BJ (cell line): Measurements from ENCODE around the gene EXOSC1. TPM values are rescaled to one million over a fixed set of nuclear protein-coding genes. Genes with fewer than 3 reads are reported as not detected.
A peak's percentile ranks its signal among the peaks of the same experiment; 100 is the strongest.

Experiments used
- CTCF ChIA-PET: fragments of 350-600 bp; formaldehyde crosslinking; extraction: SDS; loops from one replicate; lab custom pipeline; 2021; ENCODE audit warnings: antibody characterized with exemption, inconsistent platforms; lab: Yijun Ruan, JAX
- POLR2A ChIA-PET: fragments of 300-600 bp; sonication (Branson Sonifier 250); formaldehyde crosslinking; extraction: SDS; loops from one replicate; lab custom pipeline; 2021; ENCODE audit warnings: antibody characterized with exemption; lab: Charles Lee
- DNase-seq: peaks from one replicate; pipeline ENCODE4 v3.0.0-alpha.2; 2011; ENCODE audit warnings: low read depth
- H3K27me3 ChIP-seq: 2 replicates; pipeline ENCODE4 v1.6.0; 2011; ENCODE audit warnings: low read length; ENCODE audit not compliant: control insufficient read depth, insufficient read depth
- H3K36me3 ChIP-seq: 2 replicates; pipeline ENCODE4 v1.5.1; 2011; ENCODE audit warnings: low read length; ENCODE audit not compliant: control insufficient read depth, insufficient read depth
- H3K4me3 ChIP-seq: 2 replicates; pipeline ENCODE4 v1.5.1; 2011; ENCODE audit warnings: low read depth, mild to moderate bottlenecking, control low read depth, low read length
- CTCF ChIP-seq: IDR thresholded peaks from 2 replicates; pipeline ENCODE4 v1.5.1; 2011; ENCODE audit warnings: low read depth, mild to moderate bottlenecking, control low read depth, inconsistent platforms, low read length, moderate library complexity; ENCODE audit not compliant: insufficient read depth
- polyA minus RNA-seq: library from RNA; depleted of rRNA, polyadenylated mRNA; stranded (reverse); fragments of >200 nt; gene quantifications from 2 replicates; pipeline ENCODE4 v1.2.3, GENCODE V29; 2011; rRNA and poly(A)+ RNA removed
- polyA plus RNA-seq: library from polyadenylated mRNA; depleted of rRNA; stranded (reverse); fragments of >200 nt; gene quantifications from 2 replicates; pipeline ENCODE4 v1.2.3, GENCODE V29; 2011; rRNA removed

Gene EXOSC1
- polyA plus RNA-seq (49.4 and 58.9 TPM in 2 replicates), polyA minus RNA-seq (19.3 and 31.3 TPM in 2 replicates)

- ChIA-PET POLR2A (no interaction called here), CTCF (interaction anchor here (1.6 kb wide), 1 partner anchor 12 kb away, joined by 4 read pairs; no protein-coding TSS in a partner anchor)
- DNase-seq = peak; percentile 90
- Histone ChIP-seq H3K27me3 (no peaks in the 10 kb centered on the region), H3K36me3 (no peaks in the 10 kb centered on the region; the same call in 1 of the 2 replicates), H3K4me3 (peak within 1 kb of the TSS; percentile 77)
- peak; percentile 30; the same call in 1 of the 2 replicates for TF ChIP-seq CTCF
Measured at GRCh38 chr10:97445722-97446639, at the start of gene EXOSC1, which contains the start of gene ZDHHC16. Gene EXOSC1 (minus strand): TSS chr10:97446006. CDS start chr10:97445985, 21 bp downstream. Gene ZDHHC16 (plus strand): TSS chr10:97446175. CDS start chr10:97451676, 5,501 bp downstream.

GRCh38 chr10:97494863-97495506 is 49.2 kb upstream of the EXOSC1 start:
- Histone ChIP-seq H3K36me3 (peaks cover 1% of the 10 kb centered on the region; the same call in 1 of the 2 replicates), H3K4me3 (no peak overlapping the region), H3K27me3 (no peaks in the 10 kb centered on the region)
- TF ChIP-seq CTCF = no peak
- POLR2A ChIA-PET = no interaction called here
- CTCF ChIA-PET = interaction anchor here (0.7 to 1.2 kb wide), 3 partner anchors 8 to 74 kb away, joined by 3 to 4 read pairs (median 3); no protein-coding TSS in a partner anchor
- DNase-seq = no peak

- Histone ChIP-seq H3K4me3 (no peak overlapping the region), H3K27me3 (no peaks in the 10 kb centered on the region), H3K36me3 (peaks cover 1% of the 10 kb centered on the region; the same call in 1 of the 2 replicates)
- no peak for TF ChIP-seq CTCF
- POLR2A ChIA-PET = no interaction called here
- DNase-seq = no peak
- CTCF ChIA-PET = interaction anchor here (1.0 to 1.2 kb wide), 2 partner anchors 61 to 75 kb away, joined by 3 to 4 read pairs; no protein-coding TSS in a partner anchor
Measured at GRCh38 chr10:97494151-97494550, 48.3 kb upstream of the EXOSC1 start.

GRCh38 chr10:97490592-97490991 is 44.8 kb upstream of the EXOSC1 start:
- no peak overlapping the region for H3K4me3 ChIP-seq
- ChIA-PET POLR2A (no interaction called here), CTCF (interaction anchor here (1.0 to 2.1 kb wide), 3 partner anchors 12 to 52 kb away, joined by 3 to 4 read pairs (median 3); no protein-coding TSS in a partner anchor)
- peaks cover 1% of the 10 kb centered on the region; the same call in 1 of the 2 replicates for H3K36me3 ChIP-seq
- DNase-seq = no peak
- H3K27me3 ChIP-seq = no peaks in the 10 kb centered on the region
- no peak for TF ChIP-seq CTCF
